Lung (tissue), 12 donors: Measurements from ENCODE around the gene NRG3. TPM values are rescaled to one million over a fixed set of nuclear protein-coding genes. Genes with fewer than 3 reads are reported as not detected.

Experiments
- ATAC-seq: fragments of 200-7000 bp; cut with Tn5 transposase; one replicate; pipeline ENCODE4 v1.9.1; 2020; ENCODE audit warnings: moderate number of reproducible peaks; ENCODE audit not compliant: insufficient read depth, low FRiP score
- DNase-seq, 3 donors: peaks; one replicate each; pipeline ENCODE4 v3.0.0-alpha.2; 2013 to 2017
- H3K27ac ChIP-seq, 2 donors: one replicate each; pipeline ENCODE4 v1.5.1; 2013; ENCODE audit warnings: mild to moderate bottlenecking in 2 of 2, moderate library complexity in 2 of 2, control low read depth in 1 of 2, inconsistent platforms in 1 of 2, low read depth in 1 of 2, low read length in 1 of 2
- H3K27me3 ChIP-seq, 3 donors: one replicate each; pipeline ENCODE4 v1.5.1; 2013; ENCODE audit warnings: low read length in 2 of 3; ENCODE audit not compliant: control insufficient read depth in 3 of 3, insufficient read depth in 3 of 3
- H3K36me3 ChIP-seq, 4 donors: one replicate each; pipeline ENCODE4 v1.5.1; 2013; ENCODE audit warnings: low read length in 4 of 4, mild to moderate bottlenecking in 1 of 4, moderate library complexity in 1 of 4; ENCODE audit not compliant: control insufficient read depth in 4 of 4, insufficient read depth in 4 of 4
- H3K4me1 ChIP-seq, 5 donors: one replicate each; pipeline ENCODE4 v1.5.1; 2013; ENCODE audit warnings: low read length in 5 of 5, mild to moderate bottlenecking in 2 of 5, moderate library complexity in 1 of 5; ENCODE audit not compliant: control insufficient read depth in 5 of 5, insufficient read depth in 5 of 5
- H3K4me3 ChIP-seq: one replicate; pipeline ENCODE4 v1.5.1; 2013; ENCODE audit warnings: mild to moderate bottlenecking, control low read depth, moderate library complexity
- H3K9ac ChIP-seq, 2 donors: one replicate each; pipeline ENCODE4 v1.5.1; 2013; ENCODE audit warnings: low read length in 2 of 2, control low read depth in 1 of 2; ENCODE audit not compliant: insufficient read depth in 1 of 2
- H3K9me3 ChIP-seq, 4 donors: one replicate each; pipeline ENCODE4 v1.5.1; 2013; ENCODE audit warnings: low read length in 3 of 4, mild to moderate bottlenecking in 1 of 4, moderate library complexity in 1 of 4; ENCODE audit not compliant: control insufficient read depth in 4 of 4, insufficient read depth in 3 of 4
- CTCF ChIP-seq: IDR thresholded peaks from 2 replicates; pipeline ENCODE4 v1.5.1; 2012; ENCODE audit warnings: mild to moderate bottlenecking; ENCODE audit errors: control extremely low read depth, extremely low read depth
- WGBS, 2 donors: extraction: QIAGEN DNeasy Blood & Tissue Kit; methylation state at CpG; one replicate each; pipeline ENCODE4 v1.1.7; 2013; 5-methylcytosine and 5-hydroxymethylcytosine counted together
- polyA plus RNA-seq, 2 donors: library from polyadenylated mRNA; stranded (reverse); fragments of 200-250 nt; gene quantifications; one replicate each; pipeline ENCODE4 v1.2.1, GENCODE V29; 2013
- total RNA-seq, 2 donors: library from RNA; depleted of rRNA in 1 of 2; stranded (reverse); fragments of >200 nt in 1 of 2; gene quantifications; one replicate each; pipeline ENCODE4 v1.2.1, GENCODE V29; 2014 to 2021
- donor health status: control.
- donor health status: control.
- donor health status: Bipolar disorder and iron deficiency.
- donor health status: healthy.
- donor health status: DM: yes; HTN: yes; CAD: no.

Gene NRG3
- total and polyA plus RNA-seq, 4 donors, result 0.49 to 2.0 (median 0.84) TPM

GRCh38 chr10:82124713-82125112 lies 249.7 kb downstream of the NRG3 start:
- H3K27ac ChIP-seq, result no peak overlapping the region
- 83 to 84% methylated on average over 2 of the region's 2 CpGs for WGBS, 2 donors
- no peak for TF ChIP-seq CTCF
- ATAC-seq (no peak), DNase-seq (no peak)
- H3K36me3 ChIP-seq, result no peaks in the 10 kb centered on the region
- no peaks in the 10 kb centered on the region for H3K4me1 ChIP-seq
- H3K9ac ChIP-seq, result no peak overlapping the region
- H3K4me3 ChIP-seq, result no peak overlapping the region
- H3K9me3 ChIP-seq, result no peaks in the 10 kb centered on the region
- H3K27me3 ChIP-seq, result no peaks in the 10 kb centered on the region

DNA sequence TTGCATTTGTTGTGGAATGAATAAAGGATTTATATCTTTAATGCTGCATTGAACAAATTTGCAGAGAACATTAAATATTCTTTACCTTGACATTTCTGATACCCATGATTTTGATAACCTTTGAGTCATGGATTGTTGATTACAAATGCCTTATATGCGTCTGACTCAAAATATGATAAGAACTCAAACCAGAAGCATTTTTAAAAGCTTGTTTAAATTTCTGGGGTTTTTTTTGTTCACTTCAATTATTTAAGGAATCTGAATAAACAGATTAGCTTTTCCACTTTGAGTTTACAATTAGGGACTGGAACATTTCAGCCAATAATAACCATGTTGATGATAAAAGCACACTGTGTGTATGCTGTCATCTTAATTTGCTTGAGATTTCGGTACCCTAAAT lies 253.5 kb downstream of the NRG3 start:
- no peak for ATAC-seq
- H3K36me3 ChIP-seq, result no peaks in the 10 kb centered on the region
- no peak for DNase-seq
- WGBS, 2 donors, result 76 to 77% methylated on average over 2 of the region's 2 CpGs
- no peaks in the 10 kb centered on the region for H3K27me3 ChIP-seq
- H3K4me1 ChIP-seq, result no peaks in the 10 kb centered on the region
- no peak overlapping the region for H3K4me3 ChIP-seq
- H3K9me3 ChIP-seq, result no peaks in the 10 kb centered on the region
- no peak overlapping the region for H3K27ac ChIP-seq
- no peak for TF ChIP-seq CTCF
- H3K9ac ChIP-seq, result no peak overlapping the region

DNA sequence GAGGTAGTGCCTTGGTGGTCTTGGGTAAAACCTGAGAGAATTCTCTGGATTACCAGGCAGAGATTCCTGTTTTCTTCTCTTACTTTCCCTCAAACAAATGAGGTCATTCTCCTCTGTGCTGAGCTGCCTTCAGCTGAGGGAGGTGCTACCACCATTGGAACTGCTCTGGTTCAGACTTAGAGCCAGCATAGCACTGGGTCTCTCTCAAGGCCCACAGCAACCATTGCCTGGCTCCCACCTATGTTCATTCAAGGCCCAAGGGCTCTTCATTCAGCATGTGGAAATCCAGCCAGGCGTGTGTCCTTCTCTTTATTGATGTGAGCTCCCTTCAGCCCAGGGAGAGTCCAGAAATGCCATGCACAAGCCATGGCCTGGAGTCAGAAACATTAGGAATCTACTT lies 261.1 kb downstream of the NRG3 start:
- no peak for DNase-seq
- H3K4me3 ChIP-seq, result no peak overlapping the region
- no peak for ATAC-seq
- H3K9ac ChIP-seq, result no peak overlapping the region
- no peaks in the 10 kb centered on the region for H3K36me3 ChIP-seq
- H3K9me3 ChIP-seq, result peaks cover 0 to 6% (median 0%) of the 10 kb centered on the region in 4 donors
- no peaks in the 10 kb centered on the region for H3K27me3 ChIP-seq
- 81% methylated on average over 1 of the region's 1 CpG for WGBS, 2 donors
- H3K4me1 ChIP-seq, result no peaks in the 10 kb centered on the region
- no peak for TF ChIP-seq CTCF
- H3K27ac ChIP-seq, result no peak overlapping the region

DNA sequence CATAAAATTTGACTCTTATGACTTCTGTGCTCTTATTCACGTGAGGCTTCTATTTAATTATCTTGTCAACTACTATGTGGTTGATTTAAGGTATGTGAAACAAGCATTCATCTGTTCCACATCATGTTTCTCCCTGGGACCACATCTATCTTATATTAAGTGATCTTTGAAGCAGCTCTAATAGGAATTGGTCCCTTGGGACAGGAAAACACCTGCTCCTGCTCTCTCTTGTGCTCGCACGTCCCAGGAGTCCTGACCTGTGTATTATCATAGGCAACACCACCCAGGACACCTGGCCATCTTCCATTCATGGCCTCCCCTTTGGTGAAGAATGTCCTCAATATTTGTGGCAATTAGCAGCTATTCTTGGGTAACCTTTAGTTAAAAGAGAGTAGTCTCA lies 269.2 kb downstream of the NRG3 start:
- ATAC-seq (no peak), DNase-seq (no peak)
- Histone ChIP-seq H3K27me3 (no peaks in the 10 kb centered on the region), H3K4me1 (no peaks in the 10 kb centered on the region), H3K4me3 (no peak overlapping the region), H3K36me3 (no peaks in the 10 kb centered on the region), H3K27ac (no peak overlapping the region), H3K9me3 (no peaks in the 10 kb centered on the region), H3K9ac (no peak overlapping the region)
- 88 to 90% methylated on average over 3 of the region's 3 CpGs for WGBS, 2 donors
- TF ChIP-seq CTCF, result no peak
